Stimulated activated CD4-positive, alpha-beta T cell treated with anti-CD3 and anti-CD28 coated beads, Interleukin-2, amount 100 ng/mL, for 48 hours (primary cell): Measurements from ENCODE around the gene FAM53B.
"Not testable (repeated sequence)": the region's sequence is repeated elsewhere in the genome, so short reads cannot be mapped to it uniquely, and the experiment has no call there.

Experiments
- DNase-seq, 2 donors: peaks; one replicate each; pipeline ENCODE4 v3.0.0-alpha.2; 2020

The FAM53B gene

GRCh38 chr10:124593431-124593985 lies 150.7 kb downstream of the FAM53B start:
- DNase-seq: no peak

GRCh38 chr10:124592736-124593430 lies 151.3 kb downstream of the FAM53B start:
- no peak for DNase-seq

GRCh38 chr10:124592101-124592500 lies 152.1 kb downstream of the FAM53B start:
- no peak for DNase-seq

GRCh38 chr10:124591123-124591495 lies 153.1 kb downstream of the FAM53B start:
- DNase-seq: no peak

GRCh38 chr10:124590216-124591122 lies 153.7 kb downstream of the FAM53B start:
- DNase-seq: no peak

- DNase-seq: no peak
Measured at GRCh38 chr10:124589491-124590041, 154.6 kb downstream of the FAM53B start.

GRCh38 chr10:124588736-124589490 lies 155.3 kb downstream of the FAM53B start:
- DNase-seq: no peak

GRCh38 chr10:124588341-124588735 lies 155.8 kb downstream of the FAM53B start:
- not testable (repeated sequence) for DNase-seq

- DNase-seq: no peak
Measured at GRCh38 chr10:124587811-124588211, 156.4 kb downstream of the FAM53B start.

GRCh38 chr10:124586142-124586541 lies 158.0 kb downstream of the FAM53B start:
- no peak for DNase-seq

- no peak for DNase-seq
Measured at GRCh38 chr10:124579011-124579399, 165.2 kb downstream of the FAM53B start.

GRCh38 chr10:124578231-124579010 lies 165.8 kb downstream of the FAM53B start:
- DNase-seq: no peak

GRCh38 chr10:124577651-124578050 lies 166.5 kb downstream of the FAM53B start:
- DNase-seq: no peak

- DNase-seq: no peak
Measured at GRCh38 chr10:124576526-124577420, 167.4 kb downstream of the FAM53B start.

- no peak for DNase-seq
Measured at GRCh38 chr10:124575107-124576035, 168.8 kb downstream of the FAM53B start.

GRCh38 chr10:124574456-124575070 lies 169.6 kb downstream of the FAM53B start:
- no peak for DNase-seq

- no peak for DNase-seq
Measured at GRCh38 chr10:124573726-124574455, 170.3 kb downstream of the FAM53B start.

- DNase-seq: no peak
Measured at GRCh38 chr10:124572751-124573150, 171.4 kb downstream of the FAM53B start.
